Mesendoderm (in vitro differentiated cells): ENCODE measurements around the gene TMEM270. TPM values are rescaled to one million over a fixed set of nuclear protein-coding genes. Genes with fewer than 3 reads are reported as not detected.

Experiments used
- DNase-seq: peaks from one replicate; pipeline ENCODE4 v3.0.0; 2013
- H2AK5ac ChIP-seq: 2 replicates; pipeline ENCODE4 v1.6.1; 2013; ENCODE audit warnings: low read length, inconsistent platforms
- H2BK120ac ChIP-seq: 2 replicates; pipeline ENCODE4 v1.6.1; 2013; ENCODE audit warnings: low read depth, mild to moderate bottlenecking, low read length, moderate library complexity, mixed read lengths
- H2BK15ac ChIP-seq: replicated peaks from 2 replicates; pipeline ENCODE4 v1.6.1; 2013; ENCODE audit warnings: low read depth, mild to moderate bottlenecking, moderate library complexity
- H2BK5ac ChIP-seq: 2 replicates; pipeline ENCODE4 v1.6.1; 2013; ENCODE audit warnings: low read length, inconsistent platforms
- H3K18ac ChIP-seq: 2 replicates; pipeline ENCODE4 v1.6.1; 2013; ENCODE audit warnings: mild to moderate bottlenecking, low read length, mixed read lengths
- H3K23ac ChIP-seq: one replicate; pipeline ENCODE4 v1.6.1; 2013; ENCODE audit warnings: low read length
- H3K27ac ChIP-seq: 2 replicates; pipeline ENCODE4 v1.5.1; 2013; ENCODE audit warnings: low read depth, mild to moderate bottlenecking, inconsistent platforms, low read length, moderate library complexity
- H3K27me3 ChIP-seq: 2 replicates; pipeline ENCODE4 v1.6.1; 2013; ENCODE audit warnings: low read length, control low read depth, mild to moderate bottlenecking, inconsistent platforms; ENCODE audit not compliant: insufficient read depth, poor library complexity
- H3K36me3 ChIP-seq: 2 replicates; pipeline ENCODE4 v1.6.1; 2013; ENCODE audit warnings: low read length, inconsistent platforms; ENCODE audit not compliant: control insufficient read depth, insufficient read depth
- H3K4ac ChIP-seq: one replicate; pipeline ENCODE4 v1.6.1; 2013; ENCODE audit warnings: low read depth, mild to moderate bottlenecking, low read length, moderate library complexity
- H3K4me1 ChIP-seq: 2 replicates; pipeline ENCODE4 v1.6.1; 2013; ENCODE audit warnings: low read depth, low read length, inconsistent platforms; ENCODE audit not compliant: control insufficient read depth
- H3K4me2 ChIP-seq: 2 replicates; pipeline ENCODE4 v1.6.1; 2013; ENCODE audit warnings: low read length
- H3K4me3 ChIP-seq: 2 replicates; pipeline ENCODE4 v1.5.1; 2013; ENCODE audit warnings: mild to moderate bottlenecking, low read length
- H3K56ac ChIP-seq: one replicate; pipeline ENCODE4 v1.6.1; 2013; ENCODE audit warnings: low read length
- H3K79me1 ChIP-seq: 2 replicates; pipeline ENCODE4 v1.6.1; 2013; ENCODE audit warnings: low read length, inconsistent platforms
- H3K79me2 ChIP-seq: 2 replicates; pipeline ENCODE4 v1.6.1; 2013; ENCODE audit warnings: mild to moderate bottlenecking, low read length; ENCODE audit not compliant: control insufficient read depth, insufficient read depth
- H3K9ac ChIP-seq: 2 replicates; pipeline ENCODE4 v1.6.1; 2013; ENCODE audit warnings: low read length, inconsistent platforms
- H4K5ac ChIP-seq: one replicate; pipeline ENCODE4 v1.6.1; 2013; ENCODE audit warnings: low read length
- H4K8ac ChIP-seq: one replicate; pipeline ENCODE4 v1.6.1; 2013; ENCODE audit warnings: low read depth, mild to moderate bottlenecking, control low read depth, low read length, moderate library complexity
- WGBS: extraction: QIAGEN DNeasy Blood & Tissue Kit; methylation state at CpG from one replicate; pipeline ENCODE4 v1.1.7; 2013; ENCODE audit warnings: low lambda C conversion rate, missing lambda C conversion rate; ENCODE audit not compliant: insufficient coverage; ENCODE audit errors: extremely low coverage; 5-methylcytosine and 5-hydroxymethylcytosine counted together
- polyA plus RNA-seq, 2 experiments: library from polyadenylated mRNA; stranded (reverse); fragments of 200-250 nt; gene quantifications; one replicate each; pipeline ENCODE4 v1.2.3, GENCODE V29; 2013

Gene TMEM270
- polyA plus RNA-seq (2013, experiment 1 of 2), result not detected
- polyA plus RNA-seq (2013, experiment 2 of 2), result not detected

- Histone ChIP-seq H3K23ac (no peak within 1 kb of the TSS), H4K8ac (no peak within 1 kb of the TSS), H3K27me3 (no peaks in the 10 kb centered on the region), H3K36me3 (no peaks in the 10 kb centered on the region), H4K5ac (no peak within 1 kb of the TSS), H2BK120ac (no peak within 1 kb of the TSS), H3K9ac (no peak within 1 kb of the TSS), H3K56ac (no peak within 1 kb of the TSS), H3K79me2 (no peaks in the 10 kb centered on the region), H3K18ac (no peak within 1 kb of the TSS), H3K79me1 (no peaks in the 10 kb centered on the region), H3K4me2 (no peak within 1 kb of the TSS), H2BK15ac (no peak within 1 kb of the TSS), H3K27ac (no peak within 1 kb of the TSS), H2BK5ac (no peak within 1 kb of the TSS), H3K4me1 (no peaks in the 10 kb centered on the region), H2AK5ac (no peak within 1 kb of the TSS), H3K4me3 (no peak within 1 kb of the TSS), H3K4ac (no peak within 1 kb of the TSS)
- no peak for DNase-seq
- WGBS, result no CpG with 5 or more reads among the region's 11 CpGs
These were observed at the start of gene TMEM270 for GRCh38 chr7:73860859-73861258. Gene TMEM270, plus strand, starts transcription at chr7:73861159. Its CDS starts 36 bp downstream, at chr7:73861195.

GRCh38 chr7:73811760-73812168 lies 49.2 kb upstream of the TMEM270 start:
- Histone ChIP-seq H3K4me3 (no peak overlapping the region), H3K4ac (no peak overlapping the region), H2BK5ac (no peak overlapping the region), H3K4me1 (no peaks in the 10 kb centered on the region), H4K8ac (no peak overlapping the region), H3K23ac (no peak overlapping the region), H3K36me3 (no peaks in the 10 kb centered on the region), H3K79me2 (no peaks in the 10 kb centered on the region), H3K18ac (no peak overlapping the region), H3K27ac (no peak overlapping the region), H3K56ac (no peak overlapping the region), H3K79me1 (no peaks in the 10 kb centered on the region), H3K9ac (no peak overlapping the region), H2BK15ac (no peak overlapping the region), H2BK120ac (no peak overlapping the region), H3K4me2 (no peak overlapping the region), H4K5ac (no peak overlapping the region), H2AK5ac (no peak overlapping the region), H3K27me3 (no peaks in the 10 kb centered on the region)
- DNase-seq, result peak; percentile 85
- WGBS, result no CpG with 5 or more reads among the region's 11 CpGs

- no peaks in the 10 kb centered on the region for H3K4me1 ChIP-seq
- H3K79me2 ChIP-seq, result no peaks in the 10 kb centered on the region
- no peak overlapping the region for H3K4me3 ChIP-seq
- H3K27me3 ChIP-seq, result no peaks in the 10 kb centered on the region
- no peak overlapping the region for H3K9ac ChIP-seq
- H3K36me3 ChIP-seq, result no peaks in the 10 kb centered on the region
- H2AK5ac ChIP-seq, result no peak overlapping the region
- no peak overlapping the region for H2BK15ac ChIP-seq
- no peak overlapping the region for H3K27ac ChIP-seq
- H3K56ac ChIP-seq, result no peak overlapping the region
- H3K79me1 ChIP-seq, result no peaks in the 10 kb centered on the region
- DNase-seq, result no peak
- no peak overlapping the region for H3K4me2 ChIP-seq
- H3K18ac ChIP-seq, result no peak overlapping the region
- no peak overlapping the region for H2BK120ac ChIP-seq
- H4K5ac ChIP-seq, result no peak overlapping the region
- WGBS, result no CpG with 5 or more reads among the region's 3 CpGs
- H3K23ac ChIP-seq, result no peak overlapping the region
- no peak overlapping the region for H4K8ac ChIP-seq
- no peak overlapping the region for H3K4ac ChIP-seq
- no peak overlapping the region for H2BK5ac ChIP-seq
These were observed 48.0 kb upstream of the TMEM270 start for GRCh38 chr7:73812996-73813395.

- no peak overlapping the region for H3K27ac ChIP-seq
- H3K4me2 ChIP-seq, result no peak overlapping the region
- no peak overlapping the region for H3K4ac ChIP-seq
- H2BK120ac ChIP-seq, result no peak overlapping the region
- H2BK15ac ChIP-seq, result no peak overlapping the region
- H3K23ac ChIP-seq, result no peak overlapping the region
- no CpG with 5 or more reads among the region's 8 CpGs for WGBS
- no peak for DNase-seq
- H3K27me3 ChIP-seq, result no peaks in the 10 kb centered on the region
- no peaks in the 10 kb centered on the region for H3K36me3 ChIP-seq
- no peak overlapping the region for H3K18ac ChIP-seq
- H3K79me1 ChIP-seq, result no peaks in the 10 kb centered on the region
- no peak overlapping the region for H3K9ac ChIP-seq
- no peak overlapping the region for H4K8ac ChIP-seq
- no peak overlapping the region for H2AK5ac ChIP-seq
- no peak overlapping the region for H3K56ac ChIP-seq
- no peak overlapping the region for H2BK5ac ChIP-seq
- no peak overlapping the region for H3K4me3 ChIP-seq
- no peak overlapping the region for H4K5ac ChIP-seq
- no peaks in the 10 kb centered on the region for H3K4me1 ChIP-seq
- H3K79me2 ChIP-seq, result no peaks in the 10 kb centered on the region
These were observed 45.5 kb upstream of the TMEM270 start for GRCh38 chr7:73815436-73815835.

GRCh38 chr7:73817121-73817520 lies 43.8 kb upstream of the TMEM270 start:
- H4K5ac ChIP-seq, result no peak overlapping the region
- no CpG with 5 or more reads among the region's 6 CpGs for WGBS
- no peaks in the 10 kb centered on the region for H3K27me3 ChIP-seq
- no peak overlapping the region for H3K18ac ChIP-seq
- no peaks in the 10 kb centered on the region for H3K4me1 ChIP-seq
- H3K9ac ChIP-seq, result no peak overlapping the region
- no peak overlapping the region for H3K4me2 ChIP-seq
- no peak overlapping the region for H2AK5ac ChIP-seq
- no peaks in the 10 kb centered on the region for H3K36me3 ChIP-seq
- H3K23ac ChIP-seq, result no peak overlapping the region
- no peaks in the 10 kb centered on the region for H3K79me2 ChIP-seq
- no peak overlapping the region for H2BK5ac ChIP-seq
- DNase-seq, result no peak
- H3K56ac ChIP-seq, result no peak overlapping the region
- H4K8ac ChIP-seq, result no peak overlapping the region
- no peak overlapping the region for H3K27ac ChIP-seq
- no peak overlapping the region for H3K4me3 ChIP-seq
- H2BK15ac ChIP-seq, result no peak overlapping the region
- H3K4ac ChIP-seq, result no peak overlapping the region
- no peaks in the 10 kb centered on the region for H3K79me1 ChIP-seq
- H2BK120ac ChIP-seq, result no peak overlapping the region

- Histone ChIP-seq H3K23ac (no peak overlapping the region), H3K36me3 (no peaks in the 10 kb centered on the region), H4K5ac (no peak overlapping the region), H3K79me1 (no peaks in the 10 kb centered on the region), H2BK15ac (no peak overlapping the region), H3K79me2 (no peaks in the 10 kb centered on the region), H3K56ac (no peak overlapping the region), H3K18ac (no peak overlapping the region), H2AK5ac (no peak overlapping the region), H3K4me2 (no peak overlapping the region), H2BK120ac (no peak overlapping the region), H4K8ac (no peak overlapping the region), H3K4me3 (no peak overlapping the region), H3K4ac (no peak overlapping the region), H3K9ac (no peak overlapping the region), H3K27ac (no peak overlapping the region), H2BK5ac (no peak overlapping the region), H3K27me3 (no peaks in the 10 kb centered on the region), H3K4me1 (no peaks in the 10 kb centered on the region)
- no peak for DNase-seq
- no CpG with 5 or more reads among the region's 7 CpGs for WGBS
These were observed 40.9 kb upstream of the TMEM270 start for GRCh38 chr7:73820013-73820412.
